AG09319 (cell line): ENCODE results near the gene TFF1.

ENCODE experiments used
- DNase-seq: peaks from one replicate; pipeline ENCODE4 v3.0.0-alpha.2; 2010; ENCODE audit warnings: low read depth; ENCODE audit errors: extremely low read depth
- TF ChIP-seq, protein P1 (sequence below): IDR thresholded peaks from 2 replicates; pipeline ENCODE4 v1.5.1; 2011; ENCODE audit warnings: low read depth, mild to moderate bottlenecking, inconsistent platforms, low read length, moderate library complexity

The TFF1 gene

DNA sequence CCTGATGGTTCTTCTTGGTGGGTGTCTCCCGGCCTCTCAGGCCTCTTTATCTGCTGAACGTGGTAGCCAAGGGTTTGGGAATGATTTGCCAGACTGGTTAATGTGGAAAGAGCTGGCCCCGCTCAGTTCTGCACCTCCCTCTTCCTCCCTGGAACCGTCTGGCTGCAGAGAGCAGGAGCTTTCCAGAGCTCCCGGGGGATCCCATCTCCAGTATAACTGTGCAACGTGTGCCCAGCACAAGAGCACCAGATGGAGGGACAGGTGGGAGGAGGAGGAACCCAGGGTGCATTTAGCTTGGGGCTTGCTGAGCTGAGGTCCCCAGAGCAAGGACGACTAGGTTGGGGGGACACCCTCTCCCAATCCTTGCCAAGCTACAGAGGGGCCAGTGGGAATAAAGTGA is 5.0 kb downstream of the TFF1 start:
- TF ChIP-seq, protein P1, sequence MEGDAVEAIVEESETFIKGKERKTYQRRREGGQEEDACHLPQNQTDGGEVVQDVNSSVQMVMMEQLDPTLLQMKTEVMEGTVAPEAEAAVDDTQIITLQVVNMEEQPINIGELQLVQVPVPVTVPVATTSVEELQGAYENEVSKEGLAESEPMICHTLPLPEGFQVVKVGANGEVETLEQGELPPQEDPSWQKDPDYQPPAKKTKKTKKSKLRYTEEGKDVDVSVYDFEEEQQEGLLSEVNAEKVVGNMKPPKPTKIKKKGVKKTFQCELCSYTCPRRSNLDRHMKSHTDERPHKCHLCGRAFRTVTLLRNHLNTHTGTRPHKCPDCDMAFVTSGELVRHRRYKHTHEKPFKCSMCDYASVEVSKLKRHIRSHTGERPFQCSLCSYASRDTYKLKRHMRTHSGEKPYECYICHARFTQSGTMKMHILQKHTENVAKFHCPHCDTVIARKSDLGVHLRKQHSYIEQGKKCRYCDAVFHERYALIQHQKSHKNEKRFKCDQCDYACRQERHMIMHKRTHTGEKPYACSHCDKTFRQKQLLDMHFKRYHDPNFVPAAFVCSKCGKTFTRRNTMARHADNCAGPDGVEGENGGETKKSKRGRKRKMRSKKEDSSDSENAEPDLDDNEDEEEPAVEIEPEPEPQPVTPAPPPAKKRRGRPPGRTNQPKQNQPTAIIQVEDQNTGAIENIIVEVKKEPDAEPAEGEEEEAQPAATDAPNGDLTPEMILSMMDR, result no peak
- no peak for DNase-seq

DNA sequence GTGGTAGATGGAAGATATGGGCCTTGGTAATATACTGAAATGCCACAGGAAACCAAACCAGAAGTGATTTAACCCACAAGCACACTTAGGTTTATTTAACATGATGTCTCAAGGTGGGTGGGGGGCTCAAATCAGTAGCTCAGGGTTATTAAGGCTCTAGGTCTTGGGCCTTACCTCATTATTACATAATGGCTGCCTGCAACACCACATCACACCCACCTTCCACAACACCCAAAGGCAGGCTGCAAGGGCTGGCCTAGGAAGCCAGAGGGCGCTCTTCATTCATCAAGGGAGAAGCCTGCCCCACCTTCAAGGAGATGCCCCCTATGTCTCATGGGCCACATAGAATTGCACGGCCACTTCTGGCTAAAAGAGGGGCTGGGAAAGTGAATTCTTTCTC is 6.0 kb downstream of the TFF1 start:
- TF ChIP-seq, protein P1, result no peak
- DNase-seq, result no peak

GRCh38 chr21:42358937-42359336 is 7.4 kb downstream of the TFF1 start:
- DNase-seq, result no peak
- TF ChIP-seq, protein P1, result no peak

- DNase-seq, result no peak
- TF ChIP-seq, protein P1, result no peak
These were observed 8.1 kb downstream of the TFF1 start for GRCh38 chr21:42358261-42358660.

DNA sequence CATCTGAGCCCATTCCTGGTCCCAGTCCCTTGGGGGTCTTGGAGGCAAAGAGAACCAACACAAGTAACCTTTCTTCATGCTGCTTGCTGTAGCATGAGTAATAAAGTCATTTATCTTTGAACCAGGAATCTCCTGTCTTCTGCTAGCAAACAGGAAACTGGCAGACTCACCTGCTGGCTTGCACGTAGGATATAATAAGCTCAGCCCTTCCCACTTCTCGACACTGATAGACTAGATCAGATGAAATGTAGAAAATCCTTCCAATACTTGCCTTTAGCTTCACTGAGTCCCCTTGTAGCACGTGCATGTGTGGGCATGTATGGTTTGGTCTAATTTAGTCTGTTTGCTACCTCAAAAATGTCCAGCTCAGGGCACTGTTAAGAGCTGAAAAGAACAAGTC is 9.0 kb downstream of the TFF1 start:
- TF ChIP-seq, protein P1, result no peak
- no peak for DNase-seq

DNA sequence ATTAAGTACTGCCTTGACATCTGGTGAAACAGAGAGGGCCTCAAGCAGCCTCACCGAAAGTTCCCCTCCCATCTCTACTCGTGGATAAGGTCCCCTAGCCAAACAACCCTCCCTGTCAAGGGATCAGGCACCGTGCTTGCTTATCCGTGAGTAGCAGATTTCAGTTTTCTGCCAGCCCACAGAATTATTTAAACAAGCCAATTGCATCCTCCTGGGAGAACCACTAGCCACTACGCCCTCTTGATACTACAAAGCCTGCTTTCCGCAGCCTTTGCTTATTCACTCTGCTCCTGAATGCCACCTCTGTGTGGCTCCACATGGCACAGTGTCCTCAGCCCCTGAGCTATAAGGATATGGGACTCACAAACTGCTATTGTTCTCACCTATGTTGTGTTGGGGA is 9.7 kb downstream of the TFF1 start:
- TF ChIP-seq, protein P1, result no peak
- DNase-seq, result no peak

DNA sequence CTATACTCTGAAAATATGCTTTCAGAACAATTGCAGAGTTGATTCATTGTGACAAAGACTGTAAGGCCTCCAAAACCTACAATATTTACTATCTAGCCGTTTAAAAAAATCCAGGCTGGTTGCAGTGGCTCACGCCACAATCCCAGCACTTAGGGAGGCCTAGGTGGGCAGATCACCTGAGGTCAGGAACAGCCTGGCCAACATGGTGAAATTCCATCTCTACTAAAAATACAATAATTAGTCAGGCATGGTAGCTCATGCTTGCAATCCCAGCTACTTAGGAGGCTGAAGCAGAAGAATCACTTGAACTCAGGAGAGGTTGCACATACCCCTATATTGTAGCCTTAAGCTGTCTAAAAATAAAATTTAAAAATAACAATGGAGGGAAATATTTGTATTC is 10.3 kb downstream of the TFF1 start:
- TF ChIP-seq, protein P1, result no peak
- no peak for DNase-seq
